ENCODE results near the gene ZNF628. TPM values are rescaled to one million over a fixed set of nuclear protein-coding genes. Genes with fewer than 3 reads are reported as not detected.
A peak's percentile ranks its signal among the peaks of the same experiment; 100 is the strongest.
"Not testable (repeated sequence)": the region's sequence is repeated elsewhere in the genome, so short reads cannot be mapped to it uniquely, and the experiment has no call there.

Gene ZNF628
- total RNA-seq, 1 donor from 2014 or later: 13.2 TPM

- Histone ChIP-seq H3K27me3 (no peaks in the 10 kb centered on the region), H3K9me3 (no peaks in the 10 kb centered on the region), H3K4me1 (peaks cover 4 to 10% of the 10 kb centered on the region in 2 donors), H3K36me3 (no peaks in the 10 kb centered on the region), H3K27ac (no peak overlapping the region), H3K4me3 (no peak overlapping the region)
- DNase-seq (ENCODE audit: low spot score in 2 of 2): no peak
- no peak for TF ChIP-seq CTCF (IDR thresholded peaks at IDR 0.05)
- intact Hi-C loops (cut with DNase I): no loop called here
These were observed 16.0 kb downstream of the ZNF628 start for GRCh38 chr19:55492362-55492944.

GRCh38 chr19:55493052-55493644, 16.7 kb downstream of the ZNF628 start:
- Histone ChIP-seq H3K27ac (peak overlapping the region in 1 of 2 donors; percentile 57), H3K4me1 (peaks cover 0 to 5% of the 10 kb centered on the region in 2 donors), H3K9me3 (no peaks in the 10 kb centered on the region), H3K4me3 (peak overlapping the region in 1 of 2 donors; percentile 5), H3K36me3 (no peaks in the 10 kb centered on the region), H3K27me3 (no peaks in the 10 kb centered on the region)
- intact Hi-C loops (cut with DNase I): no loop called here
- DNase-seq (ENCODE audit: low spot score in 2 of 2): no peak
- TF ChIP-seq CTCF (IDR thresholded peaks at IDR 0.05): no peak

- H3K4me3 ChIP-seq: peak overlapping the region in 1 of 2 donors; percentile 5
- no peaks in the 10 kb centered on the region for H3K27me3 ChIP-seq
- H3K4me1 ChIP-seq: no peaks in the 10 kb centered on the region
- DNase-seq (ENCODE audit: low spot score in 2 of 2): no peak
- H3K36me3 ChIP-seq: no peaks in the 10 kb centered on the region
- H3K9me3 ChIP-seq: no peaks in the 10 kb centered on the region
- no peak for TF ChIP-seq CTCF (IDR thresholded peaks at IDR 0.05)
- H3K27ac ChIP-seq: peak overlapping the region in 1 of 2 donors; percentile 57
- intact Hi-C loops (cut with DNase I): no loop called here
These were observed 17.3 kb downstream of the ZNF628 start for GRCh38 chr19:55493645-55494171.

- no peaks in the 10 kb centered on the region for H3K9me3 ChIP-seq
- intact Hi-C loops (cut with DNase I): no loop called here
- H3K4me3 ChIP-seq: peak overlapping the region in 1 of 2 donors; percentile 5
- H3K36me3 ChIP-seq: no peaks in the 10 kb centered on the region
- TF ChIP-seq CTCF (IDR thresholded peaks at IDR 0.05): no peak
- DNase-seq (ENCODE audit: low spot score in 2 of 2): no peak
- H3K4me1 ChIP-seq: no peaks in the 10 kb centered on the region
- H3K27me3 ChIP-seq: no peaks in the 10 kb centered on the region
- peak overlapping the region in 1 of 2 donors; percentile 36 for H3K27ac ChIP-seq
These were observed 17.9 kb downstream of the ZNF628 start for GRCh38 chr19:55494172-55494761.

- H3K9me3 ChIP-seq: no peaks in the 10 kb centered on the region
- intact Hi-C loops (cut with DNase I): no loop called here
- no peak overlapping the region for H3K27ac ChIP-seq
- H3K4me1 ChIP-seq: no peaks in the 10 kb centered on the region
- TF ChIP-seq CTCF (IDR thresholded peaks at IDR 0.05): no peak
- no peak overlapping the region for H3K4me3 ChIP-seq
- no peaks in the 10 kb centered on the region for H3K36me3 ChIP-seq
- DNase-seq (ENCODE audit: low spot score in 2 of 2): no peak
- H3K27me3 ChIP-seq: no peaks in the 10 kb centered on the region
These were observed 19.4 kb downstream of the ZNF628 start for GRCh38 chr19:55495646-55496349.

GRCh38 chr19:55496820-55497219, 20.4 kb downstream of the ZNF628 start:
- H3K27ac ChIP-seq; intact Hi-C loops (cut with DNase I): not testable (repeated sequence)

More at GRCh38 chr19:55496820-55497219, 20.4 kb downstream of the ZNF628 start:
- H3K9me3 ChIP-seq; DNase-seq (ENCODE audit: low spot score in 2 of 2); H3K4me1 ChIP-seq; H3K36me3 ChIP-seq; H3K27me3 ChIP-seq; H3K4me3 ChIP-seq: not testable (repeated sequence)

All from ascending aorta (tissue), 2 donors.